GM19468 (cell line): ENCODE data around the gene PKHD1.
A peak's percentile ranks its signal among the peaks of the same experiment; 100 is the strongest.
"Not testable (repeated sequence)": the region's sequence is repeated elsewhere in the genome, so short reads cannot be mapped to it uniquely, and the experiment has no call there.

ENCODE experiments used
- ATAC-seq: cut with Tn5 transposase; IDR thresholded peaks from one replicate; pipeline ENCODE4 v1.9.1; 2021; ENCODE audit warnings: mild to moderate bottlenecking, moderate library complexity, moderate number of reproducible peaks; ENCODE audit not compliant: unreplicated experiment; ENCODE audit errors: extremely low read depth

PKHD1 gene

DNA sequence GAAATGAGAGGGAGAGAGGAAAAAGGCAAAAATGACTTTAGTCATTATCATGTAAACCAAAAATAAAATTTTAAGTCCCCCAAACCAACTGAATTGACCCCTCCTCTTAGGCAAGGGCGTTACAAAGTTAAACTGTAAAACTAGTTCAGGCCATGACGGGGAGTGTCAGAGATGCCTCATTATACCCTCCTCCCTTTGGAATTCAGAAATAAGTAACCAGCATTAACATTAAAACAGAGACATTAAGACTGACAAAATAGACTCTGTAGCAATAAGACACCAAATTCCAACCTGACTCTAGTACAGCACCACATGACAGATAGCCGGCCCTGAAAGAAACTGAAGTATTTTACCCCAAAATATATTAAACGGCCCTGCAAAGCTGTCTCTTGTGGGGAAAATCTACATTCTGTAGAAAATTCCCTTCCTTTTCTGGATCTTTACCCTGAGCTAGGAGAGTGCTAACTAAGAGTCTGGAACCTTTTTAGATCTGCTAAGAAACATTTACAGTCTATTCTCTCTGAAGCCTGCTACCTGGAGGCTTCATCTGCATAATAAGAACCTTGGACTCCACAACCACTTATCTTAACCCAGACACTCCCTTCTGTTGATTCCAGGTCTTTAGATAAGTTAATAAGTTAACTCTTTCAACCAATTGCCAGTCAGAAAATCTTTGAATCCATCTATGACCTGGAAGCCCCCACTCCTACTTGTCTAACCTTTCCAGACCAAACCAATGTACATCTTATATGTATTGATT lies 150.7 kb downstream of the PKHD1 start:
- no peak for ATAC-seq

DNA sequence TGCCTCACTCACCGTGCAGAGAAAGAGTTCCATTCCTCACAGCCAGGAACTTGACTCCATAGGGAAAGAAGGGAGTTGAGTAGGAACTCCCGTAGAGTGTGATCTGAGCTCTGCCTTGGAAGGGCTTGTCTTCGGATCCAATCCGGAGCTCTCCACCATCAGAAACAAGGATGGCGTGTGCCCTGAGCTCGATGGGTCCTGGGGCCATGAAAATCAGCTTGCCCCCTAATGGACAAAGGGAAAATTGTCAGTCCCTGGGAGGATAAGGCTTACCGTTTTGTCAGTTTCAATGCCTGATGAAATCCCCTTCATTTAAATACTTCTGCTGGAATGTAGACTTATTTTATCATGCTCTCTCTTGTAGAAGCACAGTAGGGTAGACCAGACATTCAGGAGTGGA lies 153.3 kb downstream of the PKHD1 start:
- ATAC-seq = no peak

GRCh38 chr6:51932956-51933355 lies 154.5 kb downstream of the PKHD1 start:
- ATAC-seq = no peak

GRCh38 chr6:51930602-51931001 lies 156.8 kb downstream of the PKHD1 start:
- ATAC-seq = no peak

DNA sequence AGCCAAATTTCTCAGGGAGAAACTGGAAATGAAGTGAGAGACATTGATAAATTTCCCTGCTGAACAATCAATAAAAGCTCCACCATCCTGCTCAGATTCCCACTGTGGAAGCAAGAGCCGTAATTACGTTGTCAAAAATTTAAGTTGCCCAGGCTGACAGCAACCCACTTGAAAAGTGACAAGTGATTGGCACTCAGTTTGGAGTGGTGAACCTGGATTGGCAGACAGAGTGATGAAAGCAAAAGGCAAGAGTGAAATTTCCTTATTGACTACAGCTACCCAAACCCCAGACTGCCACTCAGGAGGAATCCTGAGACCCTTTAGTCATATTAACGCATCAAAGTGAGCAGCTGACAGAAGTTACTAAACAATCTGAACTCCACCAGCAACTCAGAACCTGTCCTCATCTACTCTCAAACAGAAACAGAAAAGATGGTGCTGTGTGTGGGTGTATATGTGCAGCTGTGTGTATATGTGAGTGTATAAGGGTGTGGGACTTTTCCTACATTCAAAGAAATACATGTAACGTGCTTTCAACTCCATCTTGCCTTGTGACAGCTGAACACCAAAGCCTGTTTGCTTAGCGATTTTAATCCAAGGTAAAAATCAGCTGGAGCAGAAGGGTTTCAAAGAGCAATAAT lies 157.4 kb downstream of the PKHD1 start:
- ATAC-seq = no peak

GRCh38 chr6:51928320-51928719 lies 159.1 kb downstream of the PKHD1 start:
- ATAC-seq = peak; percentile 13

DNA sequence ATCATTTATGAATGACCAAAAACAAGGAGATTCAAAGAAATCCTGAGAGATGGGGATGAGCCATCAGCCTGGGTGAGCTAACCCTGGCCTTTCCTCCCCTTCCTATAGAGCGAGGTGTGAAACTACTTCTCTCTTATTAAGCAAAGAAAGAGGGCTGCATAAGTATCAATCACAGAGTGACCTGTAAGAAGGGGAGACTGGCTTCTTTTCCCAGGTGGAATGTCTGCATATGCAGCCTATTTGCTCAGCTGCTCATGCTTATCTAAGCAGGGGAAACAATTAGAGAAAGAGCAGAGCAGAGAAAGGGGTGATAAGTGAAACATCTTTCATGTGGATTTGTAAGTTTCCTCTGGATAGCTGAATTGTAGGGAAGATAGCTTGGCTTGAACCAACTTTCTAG lies 160.0 kb downstream of the PKHD1 start:
- no peak for ATAC-seq

DNA sequence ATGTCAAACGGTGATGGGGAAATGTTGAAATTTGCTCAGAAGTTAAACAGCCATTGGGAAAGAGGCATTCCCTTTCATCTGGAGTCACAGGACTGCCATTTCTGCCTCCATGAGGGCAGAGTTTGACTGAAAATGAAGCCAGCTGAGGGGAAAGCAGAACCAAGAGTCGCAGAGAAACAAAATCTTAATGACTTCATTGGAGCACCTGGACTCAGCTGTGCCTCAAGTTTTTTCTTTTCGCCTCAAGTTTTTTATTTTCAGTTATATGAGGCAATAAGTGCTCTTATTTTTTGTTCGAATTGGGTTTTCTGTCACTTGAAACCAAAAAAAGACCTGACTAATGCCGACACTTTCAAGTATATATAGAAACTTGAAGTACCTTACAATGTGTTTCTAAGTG lies 161.3 kb downstream of the PKHD1 start:
- ATAC-seq = no peak

DNA sequence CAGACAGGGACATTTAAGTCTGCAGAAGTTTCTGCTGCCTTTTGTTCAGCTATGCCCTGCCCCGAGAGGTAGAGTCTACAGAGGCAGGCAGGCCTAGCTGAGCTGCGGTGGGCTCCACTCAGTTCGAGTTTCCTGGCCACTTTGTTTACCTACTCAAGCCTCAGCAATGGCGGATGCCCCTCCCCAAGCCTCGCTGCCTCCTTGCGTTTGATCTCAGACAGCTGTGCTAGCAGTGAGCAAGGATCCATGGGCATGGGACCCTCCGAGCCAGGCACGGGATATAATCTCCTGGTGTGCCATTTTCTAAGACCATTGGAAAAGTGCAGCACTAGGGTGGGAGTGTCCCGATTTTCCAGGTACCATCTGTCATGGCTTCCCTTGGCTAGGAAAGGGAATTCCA lies 164.9 kb downstream of the PKHD1 start:
- not testable (repeated sequence) for ATAC-seq

- ATAC-seq = not testable (repeated sequence)
Measured at GRCh38 chr6:51918347-51918746, 169.1 kb downstream of the PKHD1 start.

- ATAC-seq = no peak
Measured at GRCh38 chr6:51915098-51915497, 172.3 kb downstream of the PKHD1 start.

DNA sequence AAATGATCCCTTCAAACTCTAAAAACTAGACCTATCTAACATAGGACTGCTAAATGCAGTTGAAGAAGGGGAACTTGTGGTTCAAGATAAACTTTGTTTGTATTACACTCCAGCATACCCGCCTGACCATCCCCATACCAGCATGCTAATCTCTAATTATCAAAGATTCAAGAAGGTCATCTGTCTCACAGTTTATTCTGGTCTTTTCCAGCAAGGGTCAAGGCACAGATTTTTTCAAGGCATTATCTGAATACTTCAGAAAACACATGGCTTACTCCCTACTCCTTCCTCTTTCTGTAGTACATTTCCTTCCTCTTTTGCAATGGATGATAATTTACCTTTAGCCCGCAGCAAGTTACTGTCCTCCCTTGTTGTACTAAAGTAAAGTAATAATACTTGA lies 174.1 kb downstream of the PKHD1 start:
- no peak for ATAC-seq

DNA sequence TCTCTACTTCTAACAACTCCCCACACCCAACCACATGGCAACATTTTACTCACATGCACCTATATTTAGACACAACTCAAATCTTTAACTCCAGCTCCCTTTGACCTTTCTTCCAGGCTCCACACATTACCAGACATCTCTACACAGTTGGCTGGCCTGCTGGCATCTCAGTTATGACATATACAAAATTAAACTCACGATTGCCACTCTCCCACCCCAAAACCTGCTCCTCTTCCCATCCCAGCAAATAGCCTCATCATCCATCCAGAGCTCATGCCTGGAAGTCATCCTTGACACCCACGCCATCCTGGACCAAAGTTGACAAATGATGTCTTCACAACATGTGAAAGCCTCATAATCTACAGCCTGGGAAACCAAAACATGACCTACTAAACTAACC lies 176.6 kb downstream of the PKHD1 start:
- no peak for ATAC-seq

- no peak for ATAC-seq
Measured at GRCh38 chr6:51908243-51908642, 179.2 kb downstream of the PKHD1 start.

- ATAC-seq = no peak
Measured at GRCh38 chr6:51901766-51902764, 185.3 kb downstream of the PKHD1 start.

- ATAC-seq = no peak
Measured at GRCh38 chr6:51893366-51893765, 194.0 kb downstream of the PKHD1 start.

GRCh38 chr6:51892750-51893149 lies 194.7 kb downstream of the PKHD1 start:
- no peak for ATAC-seq

- ATAC-seq = no peak
Measured at GRCh38 chr6:51892339-51892738, 195.1 kb downstream of the PKHD1 start.

GRCh38 chr6:51891784-51892183 lies 195.6 kb downstream of the PKHD1 start:
- no peak for ATAC-seq

- no peak for ATAC-seq
Measured at GRCh38 chr6:51887859-51888258, 199.6 kb downstream of the PKHD1 start.

GRCh38 chr6:51885957-51886356 lies 201.5 kb downstream of the PKHD1 start:
- no peak for ATAC-seq
